GM21717 (cell line): ENCODE measurements around the gene DECR2.
"Not testable (repeated sequence)": the region's sequence is repeated elsewhere in the genome, so short reads cannot be mapped to it uniquely, and the experiment has no call there.

Experiments
- ATAC-seq: cut with Tn5 transposase; IDR thresholded peaks from one replicate; pipeline ENCODE4 v1.9.1; 2021; ENCODE audit warnings: mild to moderate bottlenecking, moderate library complexity; ENCODE audit not compliant: unreplicated experiment

DECR2 gene

GRCh38 chr16:398561-399339 is 2.9 kb upstream of the DECR2 start:
- no peak for ATAC-seq

GRCh38 chr16:399340-400019 is 2.2 kb upstream of the DECR2 start:
- no peak for ATAC-seq

GRCh38 chr16:400061-400591 is 1.6 kb upstream of the DECR2 start:
- ATAC-seq = no peak

- no peak for ATAC-seq
Observed at GRCh38 chr16:404971-405486, 3.3 kb downstream of the DECR2 start.

- ATAC-seq = no peak
Observed at GRCh38 chr16:405548-406506, 4.1 kb downstream of the DECR2 start.

GRCh38 chr16:407253-407652 is 5.6 kb downstream of the DECR2 start:
- ATAC-seq = no peak

GRCh38 chr16:410516-411178 is 9.0 kb downstream of the DECR2 start:
- ATAC-seq = no peak

- no peak for ATAC-seq
Observed at GRCh38 chr16:411576-412265, 10.0 kb downstream of the DECR2 start.

GRCh38 chr16:414395-415169 is 12.9 kb downstream of the DECR2 start:
- ATAC-seq = no peak

GRCh38 chr16:415170-415498 is 13.4 kb downstream of the DECR2 start:
- not testable (repeated sequence) for ATAC-seq

GRCh38 chr16:422179-422578 is 20.5 kb downstream of the DECR2 start:
- not testable (repeated sequence) for ATAC-seq

- ATAC-seq = no peak
Observed at GRCh38 chr16:424033-424622, 22.4 kb downstream of the DECR2 start.

- no peak for ATAC-seq
Observed at GRCh38 chr16:424623-425081, 23.0 kb downstream of the DECR2 start.

GRCh38 chr16:425082-425718 is 23.5 kb downstream of the DECR2 start, which contains the start of gene RAB11FIP3:
TSS of gene RAB11FIP3 (plus strand) at chr16:425649. CDS start at chr16:426007, 358 bp downstream.
- ATAC-seq = peak; percentile 78

- peak; percentile 28 for ATAC-seq
Observed at GRCh38 chr16:425740-426114, 24.0 kb downstream of the DECR2 start.

GRCh38 chr16:426115-426905 is 24.6 kb downstream of the DECR2 start:
- ATAC-seq = no peak

GRCh38 chr16:426906-427249 is 25.2 kb downstream of the DECR2 start:
- ATAC-seq = no peak
